GM23338 (cell line): ENCODE results near the gene TRIM43B.

ENCODE experiments used
- CREB1 ChIP-seq: fragments of 250-450 bp; sonication (Bioruptor Pico); IDR thresholded peaks from 2 replicates; pipeline ENCODE4 v1.5.0; 2020; ENCODE audit warnings: low read depth, mild to moderate bottlenecking, moderate library complexity
- EZH2 ChIP-seq: fragments of 200-600 bp; sonication (generic); IDR thresholded peaks from one replicate; pipeline ENCODE4 v1.8.0; 2017; ENCODE audit warnings: antibody characterized with exemption, mild to moderate bottlenecking, low read depth; ENCODE audit not compliant: unreplicated experiment
- EZH2phosphoT487 ChIP-seq: fragments of 200-600 bp; sonication (generic); IDR thresholded peaks from one replicate; pipeline ENCODE4 v1.8.1; 2018; ENCODE audit warnings: antibody characterized with exemption; ENCODE audit not compliant: unreplicated experiment
- JUNB ChIP-seq: IDR thresholded peaks from one replicate; pipeline ENCODE4 v1.6.1; 2016; ENCODE audit warnings: antibody characterized with exemption; ENCODE audit not compliant: unreplicated experiment
- NANOG ChIP-seq: IDR thresholded peaks from 2 replicates; pipeline ENCODE4 v1.6.1; 2016; ENCODE audit warnings: antibody characterized with exemption, borderline replicate concordance
- POLR2AphosphoS5 ChIP-seq: IDR thresholded peaks from 2 replicates; pipeline ENCODE4 v1.6.1; 2016; ENCODE audit warnings: antibody characterized with exemption, low read depth
- STAT1 ChIP-seq: IDR thresholded peaks from one replicate; pipeline ENCODE4 v1.6.1; 2016; ENCODE audit warnings: antibody characterized with exemption; ENCODE audit not compliant: unreplicated experiment
- ZNF114 ChIP-seq: fragments of 250-450 bp; sonication (Bioruptor Pico); IDR thresholded peaks from 2 replicates; pipeline ENCODE4 v1.5.0; 2020; ENCODE audit warnings: mild to moderate bottlenecking, moderate library complexity
- ZNF331 ChIP-seq: fragments of 250-450 bp; sonication (Bioruptor Pico); IDR thresholded peaks from 2 replicates; pipeline ENCODE4 v1.5.0; 2020; ENCODE audit warnings: low read depth, mild to moderate bottlenecking, moderate library complexity
- TF ChIP-seq, protein P1 (sequence below), 2 experiments: fragments of 200-600 bp in 1 of 2; sonication (generic) in 1 of 2; conservative IDR thresholded peaks; 2 replicates each; pipeline versions ENCODE4 v1.5.1 to v1.6.1; 2016 to 2017; ENCODE audit warnings: antibody characterized with exemption in 2 of 2, low read depth in 2 of 2, mild to moderate bottlenecking in 2 of 2, moderate library complexity in 1 of 2
- TF ChIP-seq, protein P2 (sequence below): IDR thresholded peaks from one replicate; pipeline ENCODE4 v1.6.1; 2018; ENCODE audit warnings: antibody characterized with exemption; ENCODE audit not compliant: unreplicated experiment
- TF ChIP-seq, protein P3 (sequence below): IDR thresholded peaks from 2 replicates; pipeline ENCODE4 v1.6.1; 2016; ENCODE audit warnings: antibody characterized with exemption

DNA sequence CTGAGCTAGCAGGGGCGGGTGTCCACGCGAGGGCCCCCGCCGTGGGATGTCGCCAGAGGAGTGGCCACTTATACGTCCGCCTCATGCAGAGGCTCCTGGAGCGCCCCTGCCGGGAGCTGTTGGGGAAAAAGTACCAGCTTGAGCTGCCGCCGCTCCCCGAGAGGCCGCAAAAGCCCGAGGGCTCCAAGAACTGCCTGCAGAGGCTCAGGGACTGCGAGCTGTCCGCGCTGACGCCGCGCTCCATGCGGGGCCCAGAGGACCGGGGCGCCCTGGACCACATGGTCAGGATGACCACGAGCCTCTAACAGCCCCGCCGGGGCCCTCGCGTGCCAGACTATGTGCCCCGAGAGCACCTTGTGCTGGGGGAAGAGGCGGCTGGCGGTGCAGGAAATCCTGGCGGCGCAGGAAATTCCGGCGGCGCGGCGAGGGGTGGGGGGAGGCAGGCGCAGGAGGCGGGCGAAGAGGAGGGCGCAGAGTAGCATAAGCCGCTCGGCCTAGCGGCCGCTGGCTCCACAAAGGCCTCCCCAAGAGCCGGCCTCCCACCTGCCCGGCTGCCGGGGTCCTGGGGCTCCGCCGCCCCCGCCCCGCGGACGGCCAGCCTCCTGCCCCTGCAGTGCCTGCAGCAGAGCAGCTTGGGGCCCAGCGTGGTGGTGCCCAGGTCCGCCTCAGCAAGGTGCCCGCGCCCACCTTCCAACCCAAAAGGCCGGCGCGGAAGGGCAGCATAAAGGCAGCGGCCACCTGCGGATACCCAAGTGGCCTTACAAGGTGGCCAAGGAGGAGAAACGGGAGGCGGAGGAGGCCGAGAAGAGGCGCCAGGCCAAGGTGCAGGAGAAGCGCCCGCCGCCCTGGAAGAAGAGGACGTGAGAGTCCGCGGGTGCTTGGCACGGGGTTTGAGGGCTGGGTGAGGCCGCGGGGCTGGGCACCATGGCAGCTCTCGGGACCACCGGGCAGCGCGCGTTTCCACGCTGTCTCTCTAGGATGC, 42.1 kb upstream of the TRIM43B start:
- TF ChIP-seq EZH2phosphoT487 (no peak), EZH2 (no peak), POLR2AphosphoS5 (peak; percentile 53), CREB1 (CRISPR knock-in tag) (no peak), ZNF331 (CRISPR knock-in tag) (no peak), NANOG (no peak), ZNF114 (no peak), STAT1 (no peak), JUNB (no peak)
- TF ChIP-seq, protein P1, sequence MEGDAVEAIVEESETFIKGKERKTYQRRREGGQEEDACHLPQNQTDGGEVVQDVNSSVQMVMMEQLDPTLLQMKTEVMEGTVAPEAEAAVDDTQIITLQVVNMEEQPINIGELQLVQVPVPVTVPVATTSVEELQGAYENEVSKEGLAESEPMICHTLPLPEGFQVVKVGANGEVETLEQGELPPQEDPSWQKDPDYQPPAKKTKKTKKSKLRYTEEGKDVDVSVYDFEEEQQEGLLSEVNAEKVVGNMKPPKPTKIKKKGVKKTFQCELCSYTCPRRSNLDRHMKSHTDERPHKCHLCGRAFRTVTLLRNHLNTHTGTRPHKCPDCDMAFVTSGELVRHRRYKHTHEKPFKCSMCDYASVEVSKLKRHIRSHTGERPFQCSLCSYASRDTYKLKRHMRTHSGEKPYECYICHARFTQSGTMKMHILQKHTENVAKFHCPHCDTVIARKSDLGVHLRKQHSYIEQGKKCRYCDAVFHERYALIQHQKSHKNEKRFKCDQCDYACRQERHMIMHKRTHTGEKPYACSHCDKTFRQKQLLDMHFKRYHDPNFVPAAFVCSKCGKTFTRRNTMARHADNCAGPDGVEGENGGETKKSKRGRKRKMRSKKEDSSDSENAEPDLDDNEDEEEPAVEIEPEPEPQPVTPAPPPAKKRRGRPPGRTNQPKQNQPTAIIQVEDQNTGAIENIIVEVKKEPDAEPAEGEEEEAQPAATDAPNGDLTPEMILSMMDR (conservative IDR thresholded peaks at IDR 0.05; ENCODE audit: low read depth in 2 of 2), result no peak
- TF ChIP-seq, protein P2, sequence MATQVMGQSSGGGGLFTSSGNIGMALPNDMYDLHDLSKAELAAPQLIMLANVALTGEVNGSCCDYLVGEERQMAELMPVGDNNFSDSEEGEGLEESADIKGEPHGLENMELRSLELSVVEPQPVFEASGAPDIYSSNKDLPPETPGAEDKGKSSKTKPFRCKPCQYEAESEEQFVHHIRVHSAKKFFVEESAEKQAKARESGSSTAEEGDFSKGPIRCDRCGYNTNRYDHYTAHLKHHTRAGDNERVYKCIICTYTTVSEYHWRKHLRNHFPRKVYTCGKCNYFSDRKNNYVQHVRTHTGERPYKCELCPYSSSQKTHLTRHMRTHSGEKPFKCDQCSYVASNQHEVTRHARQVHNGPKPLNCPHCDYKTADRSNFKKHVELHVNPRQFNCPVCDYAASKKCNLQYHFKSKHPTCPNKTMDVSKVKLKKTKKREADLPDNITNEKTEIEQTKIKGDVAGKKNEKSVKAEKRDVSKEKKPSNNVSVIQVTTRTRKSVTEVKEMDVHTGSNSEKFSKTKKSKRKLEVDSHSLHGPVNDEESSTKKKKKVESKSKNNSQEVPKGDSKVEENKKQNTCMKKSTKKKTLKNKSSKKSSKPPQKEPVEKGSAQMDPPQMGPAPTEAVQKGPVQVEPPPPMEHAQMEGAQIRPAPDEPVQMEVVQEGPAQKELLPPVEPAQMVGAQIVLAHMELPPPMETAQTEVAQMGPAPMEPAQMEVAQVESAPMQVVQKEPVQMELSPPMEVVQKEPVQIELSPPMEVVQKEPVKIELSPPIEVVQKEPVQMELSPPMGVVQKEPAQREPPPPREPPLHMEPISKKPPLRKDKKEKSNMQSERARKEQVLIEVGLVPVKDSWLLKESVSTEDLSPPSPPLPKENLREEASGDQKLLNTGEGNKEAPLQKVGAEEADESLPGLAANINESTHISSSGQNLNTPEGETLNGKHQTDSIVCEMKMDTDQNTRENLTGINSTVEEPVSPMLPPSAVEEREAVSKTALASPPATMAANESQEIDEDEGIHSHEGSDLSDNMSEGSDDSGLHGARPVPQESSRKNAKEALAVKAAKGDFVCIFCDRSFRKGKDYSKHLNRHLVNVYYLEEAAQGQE, result no peak
- TF ChIP-seq, protein P3, sequence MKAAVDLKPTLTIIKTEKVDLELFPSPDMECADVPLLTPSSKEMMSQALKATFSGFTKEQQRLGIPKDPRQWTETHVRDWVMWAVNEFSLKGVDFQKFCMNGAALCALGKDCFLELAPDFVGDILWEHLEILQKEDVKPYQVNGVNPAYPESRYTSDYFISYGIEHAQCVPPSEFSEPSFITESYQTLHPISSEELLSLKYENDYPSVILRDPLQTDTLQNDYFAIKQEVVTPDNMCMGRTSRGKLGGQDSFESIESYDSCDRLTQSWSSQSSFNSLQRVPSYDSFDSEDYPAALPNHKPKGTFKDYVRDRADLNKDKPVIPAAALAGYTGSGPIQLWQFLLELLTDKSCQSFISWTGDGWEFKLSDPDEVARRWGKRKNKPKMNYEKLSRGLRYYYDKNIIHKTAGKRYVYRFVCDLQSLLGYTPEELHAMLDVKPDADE, result no peak
